Erythroblast (primary cell): ENCODE measurements around the gene NR4A3.

Experiments
- GATA1 ChIP-seq: IDR thresholded peaks from 2 replicates; pipeline ENCODE4 v1.6.1; 2011; ENCODE audit warnings: low read depth, mild to moderate bottlenecking, control low read depth, low read length, moderate library complexity
- POLR2A ChIP-seq: IDR thresholded peaks from 2 replicates; pipeline ENCODE4 v1.6.1; 2011; ENCODE audit warnings: mild to moderate bottlenecking, low read length

DNA sequence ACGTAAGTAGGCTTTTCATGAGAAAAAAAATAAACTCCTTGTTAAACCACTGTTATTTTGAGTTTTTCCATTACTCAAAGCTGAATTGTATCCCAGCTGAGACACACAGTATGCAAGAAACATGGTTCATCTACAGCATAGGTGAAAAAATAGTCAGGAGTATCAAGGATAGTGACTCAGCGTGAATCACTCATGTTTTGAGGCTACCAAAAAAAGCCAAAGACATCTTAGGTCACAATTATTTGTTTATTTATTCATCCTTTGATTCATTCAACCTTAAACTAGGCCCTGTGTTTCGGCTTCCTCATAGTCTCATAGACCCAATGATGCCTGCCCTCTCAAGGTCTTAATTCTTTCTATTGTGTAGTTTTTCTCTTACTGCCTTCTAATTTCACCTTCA is 51.8 kb downstream of the NR4A3 start:
- TF ChIP-seq POLR2A = no peak
- TF ChIP-seq GATA1 = no peak
